Endodermal cell (in vitro differentiated cells): ENCODE measurements around the gene UPP2. TPM values are rescaled to one million over a fixed set of nuclear protein-coding genes. Genes with fewer than 3 reads are reported as not detected.

ENCODE experiments used
- DNase-seq: peaks from one replicate; pipeline ENCODE4 v3.0.0-alpha.2; 2017
- H3K27ac ChIP-seq: 2 replicates; pipeline ENCODE4 v1.5.1; 2013; ENCODE audit warnings: mild to moderate bottlenecking, low read depth, low read length, moderate library complexity
- H3K27me3 ChIP-seq: 2 replicates; pipeline ENCODE4 v1.6.1; 2013; ENCODE audit warnings: mild to moderate bottlenecking, low read length, moderate library complexity; ENCODE audit not compliant: insufficient read depth, control insufficient read depth, poor library complexity, severe bottlenecking
- H3K36me3 ChIP-seq: 2 replicates; pipeline ENCODE4 v1.7.0; 2013; ENCODE audit warnings: mild to moderate bottlenecking, low read length, moderate library complexity; ENCODE audit not compliant: control insufficient read depth, insufficient read depth
- H3K4me1 ChIP-seq: one replicate; pipeline ENCODE4 v1.7.0; 2013; ENCODE audit warnings: low read length; ENCODE audit not compliant: control insufficient read depth, insufficient read depth
- H3K4me3 ChIP-seq: 2 replicates; pipeline ENCODE4 v1.5.1; 2013; ENCODE audit warnings: mild to moderate bottlenecking, low read length, moderate library complexity
- H3K9ac ChIP-seq: 2 replicates; pipeline ENCODE4 v1.6.1; 2013; ENCODE audit warnings: mild to moderate bottlenecking, low read length, moderate library complexity; ENCODE audit not compliant: poor library complexity, severe bottlenecking; ENCODE audit errors: extremely low read depth
- H3K9me3 ChIP-seq: 2 replicates; pipeline ENCODE4 v1.6.1; 2013; ENCODE audit warnings: mild to moderate bottlenecking, low read length, moderate library complexity; ENCODE audit not compliant: control insufficient read depth
- H3K27ac Mint-ChIP-seq: 2 replicates; pipeline ENCODE4 v1.8.0; 2020; ENCODE audit warnings: mixed read lengths
- H3K27me3 Mint-ChIP-seq: 2 replicates; pipeline ENCODE4 v1.8.0; 2021; ENCODE audit warnings: mild to moderate bottlenecking, mixed read lengths; ENCODE audit not compliant: insufficient read depth
- H3K36me3 Mint-ChIP-seq: 2 replicates; pipeline ENCODE4 v1.8.0; 2020; ENCODE audit warnings: low read depth, mixed read lengths
- H3K4me1 Mint-ChIP-seq: 2 replicates; pipeline ENCODE4 v1.8.0; 2020; ENCODE audit warnings: mixed read lengths
- H3K4me3 Mint-ChIP-seq: 2 replicates; pipeline ENCODE4 v1.8.0; 2020; ENCODE audit warnings: mild to moderate bottlenecking, moderate library complexity, mixed read lengths
- H3K9me3 Mint-ChIP-seq: 2 replicates; pipeline ENCODE4 v1.8.0; 2020; ENCODE audit warnings: mild to moderate bottlenecking, mixed read lengths
- WGBS, 2 experiments: methylation state at CpG; one replicate each; pipeline versions ENCODE4 v1.1.5 to v1.1.7; 2013; ENCODE audit warnings: missing lambda C conversion rate in 2 of 2, mixed read lengths in 1 of 2; ENCODE audit not compliant: insufficient coverage in 1 of 2, insufficient read length in 1 of 2; 5-methylcytosine and 5-hydroxymethylcytosine counted together
- total RNA-seq, 2 donors: library from RNA; stranded (reverse); fragmentation: NEBNext Ultra II Directional in 1 of 2; extraction: Animal tissue kit (Norgen Biotek cat#: 25700) in 1 of 2; gene quantifications; 2 replicates in 1 of 2; 3 replicates in 1 of 2; pipeline ENCODE4 v1.2.1, GENCODE V29; 2021
- TF ChIP-seq, protein P1 (sequence below): fragments of 200-600 bp; sonication (generic); conservative IDR thresholded peaks from 2 replicates; pipeline ENCODE4 v1.5.0; 2021; ENCODE audit warnings: antibody characterized with exemption, mild to moderate bottlenecking

UPP2 gene
- total RNA-seq, 2 donors from 2014 or later: not detected

DNA sequence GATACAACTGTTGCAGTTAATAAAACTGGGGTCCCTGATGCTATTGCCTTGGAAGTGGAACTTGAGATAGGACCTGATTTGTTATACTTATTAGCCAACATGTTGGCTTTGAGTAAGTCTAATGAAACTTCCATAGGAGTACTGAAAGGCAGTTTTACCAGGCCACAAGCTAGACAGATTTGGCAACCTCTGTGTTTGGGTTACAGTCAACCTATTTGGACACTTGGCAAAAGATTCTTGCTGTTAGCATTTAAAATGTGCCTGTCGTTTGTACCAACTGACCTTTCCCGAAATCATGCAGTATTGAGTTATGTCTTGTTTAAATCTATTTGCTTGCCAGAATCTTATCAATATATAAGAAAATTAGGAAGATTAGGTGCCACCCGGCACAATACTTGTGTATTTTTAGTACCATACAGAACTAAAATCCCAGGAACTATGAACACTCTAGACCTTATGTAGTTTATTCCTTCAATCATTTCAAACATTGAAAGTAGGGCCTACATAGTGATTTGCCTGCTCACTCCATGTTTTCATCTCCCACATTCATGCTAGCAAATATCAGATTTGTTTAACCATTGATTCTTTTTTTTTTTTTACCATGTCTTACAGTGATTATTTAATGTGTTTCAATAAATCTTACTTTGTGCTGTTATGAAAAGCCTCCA lies 35.5 kb upstream of the UPP2 start:
- WGBS, 2 experiments: 80 to 96% methylated on average over 1 to 3 of the region's 3 CpGs
- Mint-ChIP-seq H3K27ac (no peak overlapping the region), H3K4me3 (no peak overlapping the region), H3K9me3 (peaks cover 4% of the 10 kb centered on the region), H3K36me3 (no peaks in the 10 kb centered on the region), H3K27me3 (peaks cover 38% of the 10 kb centered on the region), H3K4me1 (peaks cover 4% of the 10 kb centered on the region)
- H3K4me1 ChIP-seq: no peaks in the 10 kb centered on the region
- no peak for DNase-seq
- TF ChIP-seq, protein P1, sequence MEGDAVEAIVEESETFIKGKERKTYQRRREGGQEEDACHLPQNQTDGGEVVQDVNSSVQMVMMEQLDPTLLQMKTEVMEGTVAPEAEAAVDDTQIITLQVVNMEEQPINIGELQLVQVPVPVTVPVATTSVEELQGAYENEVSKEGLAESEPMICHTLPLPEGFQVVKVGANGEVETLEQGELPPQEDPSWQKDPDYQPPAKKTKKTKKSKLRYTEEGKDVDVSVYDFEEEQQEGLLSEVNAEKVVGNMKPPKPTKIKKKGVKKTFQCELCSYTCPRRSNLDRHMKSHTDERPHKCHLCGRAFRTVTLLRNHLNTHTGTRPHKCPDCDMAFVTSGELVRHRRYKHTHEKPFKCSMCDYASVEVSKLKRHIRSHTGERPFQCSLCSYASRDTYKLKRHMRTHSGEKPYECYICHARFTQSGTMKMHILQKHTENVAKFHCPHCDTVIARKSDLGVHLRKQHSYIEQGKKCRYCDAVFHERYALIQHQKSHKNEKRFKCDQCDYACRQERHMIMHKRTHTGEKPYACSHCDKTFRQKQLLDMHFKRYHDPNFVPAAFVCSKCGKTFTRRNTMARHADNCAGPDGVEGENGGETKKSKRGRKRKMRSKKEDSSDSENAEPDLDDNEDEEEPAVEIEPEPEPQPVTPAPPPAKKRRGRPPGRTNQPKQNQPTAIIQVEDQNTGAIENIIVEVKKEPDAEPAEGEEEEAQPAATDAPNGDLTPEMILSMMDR: no peak
- no peak overlapping the region for H3K27ac ChIP-seq
- H3K27me3 ChIP-seq: peaks cover 29% of the 10 kb centered on the region
- no peak overlapping the region for H3K4me3 ChIP-seq
- peaks cover 5% of the 10 kb centered on the region for H3K9me3 ChIP-seq
- no peaks in the 10 kb centered on the region for H3K36me3 ChIP-seq
- H3K9ac ChIP-seq: no peak overlapping the region

DNA sequence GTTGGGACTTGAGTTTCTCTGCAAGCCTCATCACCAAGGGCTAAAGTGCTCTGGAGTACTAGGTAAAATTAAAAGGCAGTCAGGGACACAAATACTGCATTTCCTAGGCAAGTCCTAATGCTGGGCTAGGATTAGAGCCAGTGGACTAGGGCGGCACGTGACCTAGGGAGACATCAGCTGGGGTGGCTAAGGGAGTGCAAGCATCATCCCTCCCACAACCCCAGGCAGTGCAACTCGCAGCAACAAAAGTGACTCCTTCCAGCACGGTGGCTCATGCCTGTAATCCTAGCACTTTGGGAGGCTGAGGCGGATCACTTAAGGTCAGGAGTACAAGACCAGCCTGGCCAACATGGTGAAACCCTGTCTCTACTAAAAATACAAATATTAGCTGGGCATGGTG lies 30.7 kb upstream of the UPP2 start:
- H3K9me3 Mint-ChIP-seq: peaks cover 1% of the 10 kb centered on the region
- peaks cover 3% of the 10 kb centered on the region for H3K27me3 Mint-ChIP-seq
- Histone ChIP-seq H3K27me3 (peaks cover 1% of the 10 kb centered on the region), H3K4me1 (no peaks in the 10 kb centered on the region), H3K27ac (no peak overlapping the region), H3K9me3 (no peaks in the 10 kb centered on the region), H3K4me3 (no peak overlapping the region), H3K36me3 (no peaks in the 10 kb centered on the region), H3K9ac (no peak overlapping the region)
- H3K4me1 Mint-ChIP-seq: no peaks in the 10 kb centered on the region
- H3K36me3 Mint-ChIP-seq: no peaks in the 10 kb centered on the region
- no peak for DNase-seq
- no peak overlapping the region for H3K4me3 Mint-ChIP-seq
- TF ChIP-seq, protein P1: no peak
- 93 to 100% methylated on average over 1 to 5 of the region's 5 CpGs for WGBS, 2 experiments
- no peak overlapping the region for H3K27ac Mint-ChIP-seq

DNA sequence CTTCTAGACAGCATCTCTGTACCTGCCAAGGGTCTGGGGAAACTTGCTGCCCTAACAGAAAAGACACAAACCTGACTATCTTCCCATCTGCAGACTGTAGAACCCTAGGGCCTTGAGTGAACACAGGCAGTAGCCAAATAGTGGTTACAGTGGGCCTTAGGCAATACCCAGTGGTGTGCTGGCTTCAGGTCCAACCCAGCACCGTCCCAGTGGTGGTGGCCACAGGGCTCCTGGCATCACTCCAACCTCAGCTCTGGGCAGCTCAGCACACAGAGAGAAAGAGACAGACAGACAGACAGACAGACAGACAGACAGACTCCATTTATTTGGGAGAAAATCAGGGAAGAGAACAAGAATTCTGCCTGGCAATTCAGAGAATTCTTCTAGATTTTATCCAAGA lies 29.3 kb upstream of the UPP2 start:
- Histone ChIP-seq H3K36me3 (no peaks in the 10 kb centered on the region), H3K9ac (no peak overlapping the region), H3K4me3 (no peak overlapping the region), H3K27ac (no peak overlapping the region), H3K4me1 (no peaks in the 10 kb centered on the region), H3K27me3 (no peaks in the 10 kb centered on the region), H3K9me3 (peaks cover 9% of the 10 kb centered on the region)
- H3K4me3 Mint-ChIP-seq: no peak overlapping the region
- 96% methylated on average over 1 of the region's 1 CpG; no CpG with 5 or more reads in 1 of the 2 experiments for WGBS, 2 experiments
- H3K36me3 Mint-ChIP-seq: no peaks in the 10 kb centered on the region
- peaks cover 13% of the 10 kb centered on the region for H3K9me3 Mint-ChIP-seq
- DNase-seq: no peak
- TF ChIP-seq, protein P1: no peak
- H3K4me1 Mint-ChIP-seq: no peaks in the 10 kb centered on the region
- H3K27ac Mint-ChIP-seq: no peak overlapping the region
- peaks cover 5% of the 10 kb centered on the region for H3K27me3 Mint-ChIP-seq
